GM15510 (cell line): ENCODE results near the gene DRICH1.

ENCODE experiments used
- POLR2A ChIP-seq: IDR thresholded peaks from 3 replicates; pipeline ENCODE4 v1.6.1; 2011; ENCODE audit warnings: borderline replicate concordance; ENCODE audit not compliant: insufficient read length; ENCODE audit errors: extremely low read depth

DRICH1 gene

GRCh38 chr22:23649071-23649501 is 17.0 kb upstream of the DRICH1 start:
- TF ChIP-seq POLR2A, result no peak

GRCh38 chr22:23639661-23640060 is 7.5 kb upstream of the DRICH1 start:
- TF ChIP-seq POLR2A, result no peak

- TF ChIP-seq POLR2A, result no peak
Observed at GRCh38 chr22:23638611-23639010, 6.5 kb upstream of the DRICH1 start.

GRCh38 chr22:23626286-23626975 is 5.7 kb downstream of the DRICH1 start:
- no peak for TF ChIP-seq POLR2A

- TF ChIP-seq POLR2A, result no peak
Observed at GRCh38 chr22:23622634-23623033, 9.5 kb downstream of the DRICH1 start.

- no peak for TF ChIP-seq POLR2A
Observed at GRCh38 chr22:23621082-23621780, 10.9 kb downstream of the DRICH1 start.

- no peak for TF ChIP-seq POLR2A
Observed at GRCh38 chr22:23613193-23613972, 18.7 kb downstream of the DRICH1 start.

GRCh38 chr22:23609983-23610781 is 21.9 kb downstream of the DRICH1 start:
- no peak for TF ChIP-seq POLR2A

GRCh38 chr22:23608583-23608982 is 23.5 kb downstream of the DRICH1 start:
- no peak for TF ChIP-seq POLR2A

- no peak for TF ChIP-seq POLR2A
Observed at GRCh38 chr22:23606204-23607131, 25.7 kb downstream of the DRICH1 start.

- TF ChIP-seq POLR2A, result no peak
Observed at GRCh38 chr22:23604939-23605712, 27.0 kb downstream of the DRICH1 start.

- no peak for TF ChIP-seq POLR2A
Observed at GRCh38 chr22:23603266-23603665, 28.9 kb downstream of the DRICH1 start.
